Measurements from ENCODE around the gene ACTL9. TPM values are rescaled to one million over a fixed set of nuclear protein-coding genes. Genes with fewer than 3 reads are reported as not detected.

ACTL9 gene
- total RNA-seq, 1 donor from 2014 or later, result not detected

GRCh38 chr19:8695501-8695900 lies 3.1 kb downstream of the ACTL9 start:
- H3K9me3 ChIP-seq, result no peaks in the 10 kb centered on the region
- no peak overlapping the region for H3K27ac ChIP-seq
- H3K27me3 ChIP-seq, result no peaks in the 10 kb centered on the region
- no peaks in the 10 kb centered on the region for H3K36me3 ChIP-seq
- intact Hi-C loops (cut with DNase I), result loop anchor here (2.0 kb wide), 1 partner anchor 41 kb away; no protein-coding TSS in a partner anchor
- TF ChIP-seq CTCF (IDR thresholded peaks at IDR 0.05), result no peak
- DNase-seq (ENCODE audit: low spot score in 2 of 2), result no peak
- no peak overlapping the region for H3K4me3 ChIP-seq
- H3K4me1 ChIP-seq, result no peaks in the 10 kb centered on the region

GRCh38 chr19:8690753-8691539 lies 7.6 kb downstream of the ACTL9 start:
- Histone ChIP-seq H3K9me3 (no peaks in the 10 kb centered on the region), H3K4me3 (no peak overlapping the region), H3K27me3 (no peaks in the 10 kb centered on the region), H3K4me1 (no peaks in the 10 kb centered on the region), H3K27ac (no peak overlapping the region), H3K36me3 (no peaks in the 10 kb centered on the region)
- DNase-seq (ENCODE audit: low spot score in 2 of 2), result no peak
- no peak for TF ChIP-seq CTCF (IDR thresholded peaks at IDR 0.05)
- intact Hi-C loops (cut with DNase I), result no loop called here

- no peaks in the 10 kb centered on the region for H3K36me3 ChIP-seq
- no peak overlapping the region for H3K4me3 ChIP-seq
- TF ChIP-seq CTCF (IDR thresholded peaks at IDR 0.05), result no peak
- H3K4me1 ChIP-seq, result no peaks in the 10 kb centered on the region
- H3K9me3 ChIP-seq, result no peaks in the 10 kb centered on the region
- no peaks in the 10 kb centered on the region for H3K27me3 ChIP-seq
- no peak overlapping the region for H3K27ac ChIP-seq
- no peak for DNase-seq (ENCODE audit: low spot score in 2 of 2)
- intact Hi-C loops (cut with DNase I), result no loop called here
Measured at GRCh38 chr19:8688930-8689329, 9.7 kb downstream of the ACTL9 start.

- intact Hi-C loops (cut with DNase I), result no loop called here
- Histone ChIP-seq H3K27ac (no peak overlapping the region), H3K36me3 (no peaks in the 10 kb centered on the region), H3K9me3 (no peaks in the 10 kb centered on the region), H3K4me1 (no peaks in the 10 kb centered on the region), H3K4me3 (no peak overlapping the region), H3K27me3 (no peaks in the 10 kb centered on the region)
- no peak for DNase-seq (ENCODE audit: low spot score in 2 of 2)
- no peak for TF ChIP-seq CTCF (IDR thresholded peaks at IDR 0.05)
Measured at GRCh38 chr19:8686549-8686948, 12.0 kb downstream of the ACTL9 start.

GRCh38 chr19:8684001-8684902 lies 14.3 kb downstream of the ACTL9 start:
- no peaks in the 10 kb centered on the region for H3K9me3 ChIP-seq
- H3K27me3 ChIP-seq, result no peaks in the 10 kb centered on the region
- no peaks in the 10 kb centered on the region for H3K4me1 ChIP-seq
- no peak overlapping the region for H3K4me3 ChIP-seq
- no peak for TF ChIP-seq CTCF (IDR thresholded peaks at IDR 0.05)
- H3K27ac ChIP-seq, result no peak overlapping the region
- intact Hi-C loops (cut with DNase I), result no loop called here
- DNase-seq (ENCODE audit: low spot score in 2 of 2), result no peak
- no peaks in the 10 kb centered on the region for H3K36me3 ChIP-seq

Data from ascending aorta (tissue), 2 donors.